ENCODE data around the gene SCAPER.
"Not testable (repeated sequence)": the region's sequence is repeated elsewhere in the genome, so short reads cannot be mapped to it uniquely, and the experiment has no call there.

The SCAPER gene

DNA sequence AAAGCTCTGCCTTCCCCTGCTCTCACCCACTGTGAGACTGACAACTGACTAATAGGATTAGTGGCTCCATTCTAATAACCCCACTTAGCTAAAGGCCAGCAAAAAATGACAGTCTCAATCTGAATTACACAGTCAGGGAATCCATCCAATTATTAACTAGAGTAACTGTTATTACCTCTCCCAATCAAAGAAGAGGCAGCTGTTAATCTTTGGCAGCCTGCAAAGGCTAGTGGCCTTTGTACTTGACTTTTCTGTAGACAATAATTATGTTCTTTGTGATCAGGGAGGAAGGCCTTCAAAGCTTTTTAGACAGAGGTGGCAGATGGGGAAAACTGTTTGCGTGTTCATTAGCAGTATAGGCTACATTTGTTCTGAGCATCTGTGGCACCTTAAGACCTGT is 390.9 kb downstream of the SCAPER start:
- in situ Hi-C loops (cut with HindIII; ENCODE audit: low sequenced_read_pairs) = no loop called here

DNA sequence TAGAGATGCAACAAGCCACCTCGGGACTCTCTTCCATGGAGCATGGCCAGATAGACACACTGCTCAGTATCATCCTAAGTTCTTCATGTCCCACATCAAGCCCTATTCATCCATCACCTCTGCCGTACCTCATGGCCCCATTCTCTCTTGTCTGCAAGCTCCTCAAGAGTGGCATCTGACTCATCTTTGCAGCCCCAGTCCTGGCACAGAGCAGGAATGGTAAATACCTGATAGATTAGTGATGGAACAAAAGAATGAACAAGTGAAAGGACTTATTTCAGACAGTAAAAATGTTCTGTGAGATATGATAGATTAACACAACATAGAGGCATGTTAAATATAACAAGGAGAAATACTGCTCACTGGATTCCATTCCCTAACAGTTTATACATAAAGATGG is 392.2 kb downstream of the SCAPER start:
- in situ Hi-C loops (cut with HindIII; ENCODE audit: low sequenced_read_pairs) = no loop called here

DNA sequence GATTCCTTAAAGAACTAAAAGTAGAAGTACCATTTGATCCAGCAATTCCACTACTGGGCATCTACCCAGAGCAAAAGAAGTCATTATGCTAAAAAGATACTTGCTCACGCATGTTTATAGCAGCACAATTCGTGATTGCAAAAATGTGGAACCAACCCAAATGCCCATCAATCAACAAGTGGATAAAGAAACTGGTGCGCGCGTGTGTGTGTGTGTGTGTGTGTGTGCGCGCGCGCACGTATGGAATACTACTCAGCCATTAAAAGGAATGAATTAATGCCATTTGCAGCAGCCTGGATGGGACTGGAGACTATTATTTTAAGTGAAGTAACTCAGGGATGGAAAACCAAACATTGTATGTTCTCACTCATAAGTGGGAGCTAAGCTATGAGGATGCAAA is 394.5 kb downstream of the SCAPER start:
- in situ Hi-C loops (cut with HindIII; ENCODE audit: low sequenced_read_pairs) = not testable (repeated sequence)

DNA sequence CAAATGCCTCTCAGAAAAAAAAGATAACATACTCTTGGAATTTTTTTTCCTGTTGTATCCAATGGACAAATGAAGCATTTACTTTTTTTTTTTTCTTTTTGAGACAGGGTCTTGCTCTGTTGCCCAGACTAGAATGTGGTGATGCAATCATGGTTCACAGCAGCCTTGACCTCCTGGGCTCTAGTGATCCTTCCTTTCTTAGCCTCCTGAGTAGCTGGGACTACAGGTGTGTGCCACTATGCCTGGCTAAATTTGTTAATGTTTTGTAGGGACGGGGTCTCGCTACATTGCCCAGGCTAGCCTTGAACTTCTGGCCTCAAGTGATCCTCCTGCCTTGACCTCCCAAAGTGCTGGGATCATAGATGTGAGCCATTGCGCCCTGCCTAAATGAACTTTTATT is 401.3 kb downstream of the SCAPER start:
- in situ Hi-C loops (cut with HindIII; ENCODE audit: low sequenced_read_pairs) = loop anchor here (10.0 kb wide), 1 partner anchor 71 kb away; no protein-coding TSS in a partner anchor

DNA sequence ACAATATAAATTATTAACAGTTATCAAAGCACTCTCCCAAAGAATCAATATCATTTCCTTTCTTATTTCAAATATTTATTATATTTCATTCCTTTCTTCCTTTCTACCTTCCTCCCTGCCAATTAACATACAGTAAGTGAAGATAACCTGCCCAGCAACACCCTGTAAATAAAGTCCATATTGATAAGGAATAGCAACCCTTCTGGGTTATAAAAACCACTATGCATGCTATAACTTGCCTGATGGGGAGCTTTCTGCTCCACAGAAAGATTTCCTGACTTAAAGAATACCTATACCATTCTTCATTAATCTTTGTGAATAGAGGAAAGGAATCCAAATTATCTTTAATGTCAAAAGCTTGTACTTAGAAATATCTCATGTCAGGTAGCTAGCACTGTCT is 402.0 kb downstream of the SCAPER start:
- in situ Hi-C loops (cut with HindIII; ENCODE audit: low sequenced_read_pairs) = loop anchor here (10.0 kb wide), 1 partner anchor 72 kb away; no protein-coding TSS in a partner anchor

DNA sequence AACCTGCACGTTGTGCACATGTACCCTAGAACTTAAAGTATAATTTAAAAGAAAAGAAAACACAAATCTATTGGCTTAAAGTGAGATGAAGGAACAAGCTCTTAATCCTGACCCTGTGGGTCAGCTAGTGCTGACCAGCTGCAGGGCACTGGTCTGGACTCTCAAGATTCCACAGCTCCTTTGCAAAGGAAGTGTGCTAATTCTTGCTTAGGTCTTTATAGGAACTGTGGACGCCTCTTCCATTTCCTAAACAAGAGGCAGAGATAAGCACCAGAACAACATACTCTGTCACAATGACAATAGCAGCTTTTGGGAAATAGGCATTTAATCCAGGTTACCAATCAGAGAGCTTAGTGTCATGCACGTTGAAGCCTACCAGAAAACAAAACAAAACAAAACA is 402.5 kb downstream of the SCAPER start:
- in situ Hi-C loops (cut with HindIII; ENCODE audit: low sequenced_read_pairs) = loop anchor here (10.0 kb wide), 1 partner anchor 72 kb away; no protein-coding TSS in a partner anchor

DNA sequence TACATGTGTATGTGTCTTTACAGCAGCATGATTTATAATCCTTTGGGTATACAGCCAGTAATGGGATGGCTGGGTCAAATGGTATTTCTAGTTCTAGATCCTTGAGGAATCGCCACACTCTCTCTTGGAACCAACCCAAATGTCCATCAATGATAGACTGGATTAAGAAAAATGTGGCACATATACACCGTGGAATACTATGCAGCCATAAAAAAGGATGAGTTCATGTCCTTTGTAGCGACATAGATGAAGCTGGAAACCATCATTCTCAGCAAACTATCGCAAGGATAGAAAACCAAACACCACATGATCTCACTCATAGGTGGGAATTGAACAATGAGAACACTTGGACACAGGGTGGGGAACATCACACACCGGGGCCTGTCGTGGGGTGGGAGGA is 403.0 kb downstream of the SCAPER start:
- in situ Hi-C loops (cut with HindIII; ENCODE audit: low sequenced_read_pairs) = loop anchor here (10.0 kb wide), 1 partner anchor 73 kb away; no protein-coding TSS in a partner anchor

DNA sequence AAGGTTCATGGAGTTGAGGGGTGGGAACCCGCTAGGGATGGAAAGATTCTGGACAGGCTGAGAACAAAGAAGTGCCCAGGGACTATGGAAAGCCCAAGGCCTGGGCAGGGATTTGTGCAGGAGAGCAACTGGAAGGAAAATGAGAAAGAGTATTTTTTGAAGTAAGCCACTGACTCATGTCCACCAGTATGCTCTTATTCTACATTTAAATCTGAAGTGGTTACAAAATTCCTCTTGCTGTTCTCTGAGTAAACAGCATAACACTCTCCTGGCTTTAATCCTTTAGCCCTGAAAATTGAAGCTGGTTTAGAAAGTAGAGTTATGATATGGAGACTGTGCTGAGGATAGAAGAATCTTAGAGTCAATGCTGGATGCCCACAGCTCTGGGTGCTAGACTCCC is 403.4 kb downstream of the SCAPER start:
- in situ Hi-C loops (cut with HindIII; ENCODE audit: low sequenced_read_pairs) = loop anchor here (10.0 kb wide), 1 partner anchor 73 kb away; no protein-coding TSS in a partner anchor

DNA sequence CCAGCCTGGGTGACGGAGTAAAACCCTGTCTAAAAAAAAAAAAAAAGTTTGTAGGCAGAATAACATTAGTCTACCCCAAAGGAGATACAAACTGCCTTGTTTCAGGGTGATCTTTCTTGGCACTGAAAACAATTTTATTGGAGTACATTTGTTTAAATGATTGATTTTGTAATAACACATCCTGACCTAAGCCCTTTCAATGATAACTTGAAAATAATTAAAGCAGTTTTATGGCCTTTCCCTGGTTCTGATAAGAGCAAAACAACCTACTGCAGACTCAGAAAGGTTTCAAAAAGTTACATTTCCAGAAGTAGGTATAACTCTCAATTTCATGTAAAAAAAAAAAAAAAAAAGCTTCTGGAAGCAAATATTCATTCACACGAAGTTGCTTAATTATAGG is 404.1 kb downstream of the SCAPER start:
- in situ Hi-C loops (cut with HindIII; ENCODE audit: low sequenced_read_pairs) = loop anchor here (10.0 kb wide), 1 partner anchor 74 kb away; no protein-coding TSS in a partner anchor

DNA sequence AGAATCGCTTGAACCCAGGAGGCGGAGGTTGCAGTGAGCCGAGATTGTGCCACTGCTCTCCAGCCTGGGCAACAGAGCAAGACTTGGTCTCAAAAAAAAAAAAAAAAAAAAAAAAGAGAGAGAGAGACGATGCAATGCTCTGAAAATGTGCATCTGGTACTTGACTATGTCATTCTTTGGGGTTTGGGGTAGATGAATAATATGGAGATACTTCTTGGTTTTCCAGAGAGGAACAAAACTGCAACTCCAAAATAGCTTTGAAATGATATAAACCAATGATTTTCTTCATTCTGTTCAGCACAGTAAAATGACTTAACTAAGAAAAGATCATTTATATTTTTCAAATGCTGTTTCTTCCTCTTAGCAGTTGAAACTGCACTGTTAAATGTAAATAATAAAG is 409.7 kb downstream of the SCAPER start:
- in situ Hi-C loops (cut with HindIII; ENCODE audit: low sequenced_read_pairs) = no loop called here

DNA sequence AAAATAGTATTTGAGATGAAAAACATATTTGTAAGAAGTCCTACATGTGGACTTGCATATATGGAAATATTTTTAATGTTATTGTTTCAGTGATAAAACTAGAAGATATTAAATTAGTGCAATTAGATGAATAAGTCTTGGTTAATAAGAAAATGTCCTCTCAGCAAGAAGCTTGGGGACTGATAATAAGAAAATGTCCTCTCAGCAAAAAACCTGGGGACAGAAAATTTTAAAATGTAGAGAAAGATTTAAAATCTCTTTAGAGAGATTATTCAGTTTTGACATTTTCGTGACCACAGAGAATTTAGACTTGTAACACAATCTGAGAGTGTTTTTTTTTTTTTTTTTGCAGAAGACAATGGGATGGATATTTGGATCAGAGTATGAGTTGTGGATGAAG is 412.6 kb downstream of the SCAPER start:
- in situ Hi-C loops (cut with HindIII; ENCODE audit: low sequenced_read_pairs) = no loop called here

DNA sequence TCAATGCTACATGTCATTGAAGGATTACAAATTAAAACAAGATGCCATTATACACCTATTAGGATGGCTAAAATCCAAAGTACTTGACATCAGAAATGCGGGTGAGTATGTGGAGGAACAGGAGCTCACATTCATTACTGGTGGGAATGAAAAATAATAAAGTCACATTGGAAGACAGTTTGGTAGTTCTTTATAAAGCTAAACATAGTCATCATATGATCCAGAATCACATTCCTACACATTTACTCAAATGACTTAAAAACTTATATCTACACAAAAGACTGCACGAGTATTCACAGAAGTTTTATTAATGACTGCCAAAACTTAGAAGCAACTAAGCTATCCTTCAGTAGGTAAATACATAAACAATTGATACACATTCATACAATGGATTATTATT is 421.4 kb downstream of the SCAPER start:
- in situ Hi-C loops (cut with HindIII; ENCODE audit: low sequenced_read_pairs) = no loop called here

DNA sequence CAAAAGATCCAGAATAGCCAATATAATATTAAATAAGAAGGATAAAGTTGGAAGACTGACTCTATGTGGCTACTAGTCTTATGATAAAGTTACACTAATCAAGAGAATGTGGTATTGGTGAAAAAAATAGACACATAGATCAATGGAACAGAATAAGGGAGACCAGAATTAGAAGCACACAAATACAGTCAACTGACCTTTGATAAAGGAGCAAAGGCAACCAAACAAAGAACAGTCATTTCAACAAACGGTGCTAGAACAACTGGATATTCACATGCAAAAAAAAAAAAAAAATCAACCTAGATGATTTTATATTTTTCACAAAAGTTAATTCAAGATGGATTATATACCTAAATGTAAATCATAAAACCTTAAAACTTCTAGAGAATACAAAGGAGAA is 422.1 kb downstream of the SCAPER start:
- in situ Hi-C loops (cut with HindIII; ENCODE audit: low sequenced_read_pairs) = no loop called here

DNA sequence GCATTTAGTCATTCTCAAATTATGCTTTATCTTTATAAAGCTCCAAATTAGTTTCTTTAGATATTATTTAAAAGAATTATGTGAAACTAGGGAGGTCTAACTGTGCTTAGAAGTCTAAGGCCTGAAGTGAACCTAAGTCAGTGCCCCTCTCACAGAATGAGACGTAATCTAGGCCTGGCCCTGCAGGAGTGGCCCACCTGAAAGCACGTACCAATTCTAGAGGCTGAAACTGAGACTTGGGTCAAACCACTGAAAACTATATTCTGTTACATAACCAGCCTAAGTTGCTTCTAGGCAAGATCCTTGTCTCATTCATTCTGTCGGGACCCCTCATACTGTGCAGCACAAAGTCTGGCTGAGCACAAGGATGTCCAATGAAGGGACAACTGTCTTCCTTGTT is 424.9 kb downstream of the SCAPER start:
- in situ Hi-C loops (cut with HindIII; ENCODE audit: low sequenced_read_pairs) = no loop called here

DNA sequence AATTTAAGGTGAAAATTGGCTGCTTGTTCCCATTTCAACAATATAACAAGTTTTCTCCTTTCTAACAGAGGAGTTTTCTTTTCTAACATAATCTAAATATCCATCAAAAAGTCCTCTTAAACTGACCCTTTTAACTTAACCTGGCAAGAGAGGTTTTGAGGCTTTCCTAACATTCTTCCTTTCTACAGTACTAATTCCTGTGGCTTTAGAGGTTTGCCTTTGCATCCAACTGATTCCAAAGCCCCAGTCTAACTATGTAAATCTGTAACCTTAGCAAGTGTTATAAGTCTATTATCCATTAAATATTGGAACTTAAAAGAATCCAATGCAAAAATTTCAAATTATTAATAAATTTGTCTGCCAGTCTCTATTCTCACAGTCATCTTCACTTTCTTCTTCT is 434.4 kb downstream of the SCAPER start:
- in situ Hi-C loops (cut with HindIII; ENCODE audit: low sequenced_read_pairs) = no loop called here

DNA sequence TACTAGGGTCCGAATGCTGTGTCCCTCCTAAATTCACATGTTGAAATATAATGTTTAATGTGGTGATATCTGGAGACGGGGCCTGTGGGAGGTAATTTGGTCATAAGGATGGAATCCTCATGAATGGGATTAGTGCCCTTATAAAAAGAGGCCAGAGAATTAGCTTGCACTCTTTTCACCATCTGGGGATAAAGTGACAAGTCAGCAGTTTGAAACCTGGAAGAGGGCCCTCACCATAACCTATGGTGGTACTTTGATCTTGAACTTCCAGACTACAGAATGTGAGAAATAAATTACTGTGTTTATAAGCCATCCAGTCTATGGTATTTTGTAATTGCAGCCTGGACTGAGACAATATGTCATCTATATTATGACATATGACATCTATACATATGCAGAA is 436.4 kb downstream of the SCAPER start:
- in situ Hi-C loops (cut with HindIII; ENCODE audit: low sequenced_read_pairs) = no loop called here

DNA sequence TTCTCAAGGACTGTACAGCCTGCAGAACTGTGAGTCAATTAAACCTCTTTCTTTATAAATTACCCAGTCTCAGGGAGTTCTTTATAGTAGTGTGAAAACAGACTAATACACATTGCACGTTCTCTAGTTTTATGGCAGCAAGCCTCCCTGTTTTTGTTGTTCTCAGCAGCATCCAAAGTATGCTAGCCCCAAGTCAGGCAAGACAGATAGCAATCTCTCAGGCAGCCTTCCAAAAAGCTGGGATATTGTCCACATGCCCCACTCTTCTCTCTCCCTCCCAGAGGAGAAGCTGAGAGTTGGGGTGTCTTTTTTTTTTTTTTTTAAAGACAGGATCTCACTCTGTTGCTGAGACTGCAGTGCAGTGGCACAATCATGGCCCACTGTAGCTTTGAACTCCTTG is 438.0 kb downstream of the SCAPER start:
- in situ Hi-C loops (cut with HindIII; ENCODE audit: low sequenced_read_pairs) = no loop called here

DNA sequence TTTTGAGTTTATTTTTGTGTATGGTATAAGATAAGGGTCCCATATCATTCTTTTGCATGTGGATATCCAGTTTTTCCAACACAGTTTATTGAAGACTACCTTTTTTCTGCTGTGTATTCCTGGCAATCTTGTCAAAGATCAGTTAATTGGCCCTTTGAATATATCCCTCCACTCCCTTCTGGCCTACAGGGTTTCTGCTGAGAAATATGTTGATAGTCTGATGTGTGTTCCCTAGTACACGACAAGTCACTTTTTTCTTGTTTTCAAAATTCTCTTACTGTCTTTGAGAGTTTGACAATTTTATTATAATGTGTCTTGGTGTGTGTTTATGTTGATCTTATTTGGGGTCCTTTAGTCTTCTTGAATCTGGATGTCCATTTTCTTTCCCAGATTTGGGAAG is 439.4 kb downstream of the SCAPER start:
- in situ Hi-C loops (cut with HindIII; ENCODE audit: low sequenced_read_pairs) = no loop called here

DNA sequence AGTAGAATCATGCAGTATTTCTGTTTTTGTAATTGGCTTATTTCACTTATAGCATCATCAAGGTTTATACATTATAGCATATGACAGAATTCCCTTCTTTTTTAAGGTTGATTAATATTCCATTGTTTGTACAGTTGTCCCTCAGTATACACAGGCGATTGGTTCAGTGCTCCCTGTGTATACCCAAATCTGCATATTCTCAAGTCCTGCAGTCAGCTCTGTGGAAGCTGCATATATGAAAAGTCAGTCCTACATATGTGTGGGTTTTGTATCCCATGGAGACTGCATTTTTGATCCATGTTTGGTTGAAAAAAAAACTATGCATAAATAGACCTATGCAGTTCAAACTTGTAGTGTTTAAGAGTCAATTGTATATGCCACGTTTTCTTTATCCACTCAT is 440.9 kb downstream of the SCAPER start:
- in situ Hi-C loops (cut with HindIII; ENCODE audit: low sequenced_read_pairs) = no loop called here

DNA sequence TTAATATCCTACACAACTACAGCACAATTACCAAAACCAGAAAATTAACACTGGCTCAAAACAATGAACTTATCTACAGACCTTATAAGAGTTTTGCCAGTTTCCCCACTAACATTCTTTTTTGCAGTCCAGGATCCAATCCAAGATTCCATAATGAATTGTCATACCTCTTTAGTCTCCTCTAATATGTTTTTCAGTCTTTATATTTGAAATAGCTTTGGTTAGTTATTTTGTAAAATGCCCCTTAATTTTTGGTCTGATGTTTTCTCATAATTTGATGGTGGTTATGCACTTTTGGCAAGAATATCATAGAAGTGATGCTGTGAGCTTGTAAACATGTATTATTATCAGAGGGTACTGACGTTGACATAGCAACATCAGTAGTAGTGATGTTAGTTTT is 444.3 kb downstream of the SCAPER start:
- in situ Hi-C loops (cut with HindIII; ENCODE audit: low sequenced_read_pairs) = no loop called here

DNA sequence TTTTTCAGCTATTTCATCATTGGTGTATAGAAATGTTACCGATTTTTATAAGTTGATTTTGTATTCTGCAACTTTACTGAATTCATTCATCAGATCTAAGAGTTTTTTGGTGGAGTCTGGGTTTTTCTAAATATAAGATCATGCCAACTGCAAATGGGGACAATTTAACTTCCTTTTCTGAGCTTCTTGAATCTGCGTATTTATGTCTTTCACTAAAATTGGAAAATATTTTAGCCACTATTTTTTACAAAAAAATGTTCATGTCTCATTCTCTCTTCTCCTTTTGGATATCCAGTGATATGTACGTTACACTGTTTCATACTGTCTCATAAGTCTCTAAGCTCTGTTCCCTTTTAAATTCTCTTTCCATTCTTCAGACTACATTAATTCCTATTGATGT is 444.8 kb downstream of the SCAPER start:
- in situ Hi-C loops (cut with HindIII; ENCODE audit: low sequenced_read_pairs) = no loop called here

DNA sequence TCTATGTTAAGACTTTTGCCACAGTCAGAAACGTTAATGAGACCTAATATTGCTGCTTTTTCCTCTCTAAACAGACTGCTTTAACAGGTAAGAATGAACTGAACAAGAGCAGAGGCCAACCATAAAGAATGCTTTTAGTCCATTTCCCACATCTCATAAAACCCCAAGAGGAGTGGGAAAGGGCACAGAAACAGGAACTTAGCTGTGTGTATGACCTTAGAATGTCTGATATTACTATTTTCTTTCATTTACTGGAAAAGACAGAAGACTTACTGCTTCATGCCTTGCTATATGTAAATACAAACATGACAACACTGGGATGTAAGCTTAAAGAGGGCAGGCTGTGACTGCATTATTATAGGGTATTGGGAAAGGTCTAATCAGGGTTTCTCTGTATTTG is 453.6 kb downstream of the SCAPER start:
- in situ Hi-C loops (cut with HindIII; ENCODE audit: low sequenced_read_pairs) = no loop called here

DNA sequence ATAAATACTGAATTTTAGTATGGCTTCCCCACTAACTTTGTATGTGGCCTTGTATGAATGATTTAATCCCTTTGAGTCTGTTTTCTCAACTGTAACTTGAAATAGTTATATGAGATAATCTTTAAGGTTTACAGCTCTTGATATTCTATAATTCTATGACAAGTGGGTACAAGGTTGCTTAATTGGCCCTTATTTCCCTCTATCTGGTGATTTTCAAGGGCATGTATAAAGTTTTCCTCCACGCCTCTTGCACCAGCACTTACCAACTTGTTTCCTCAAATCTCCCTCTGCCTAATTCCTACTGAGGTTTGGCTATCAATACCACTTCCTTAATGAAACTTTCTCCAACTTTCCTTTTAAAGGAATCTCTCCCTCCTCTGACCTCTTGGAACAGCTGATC is 455.7 kb downstream of the SCAPER start:
- in situ Hi-C loops (cut with HindIII; ENCODE audit: low sequenced_read_pairs) = loop anchor here (10.0 kb wide), 2 partner anchors 75 to 525 kb away; no protein-coding TSS in a partner anchor
